ENCODE results near the gene C11orf21.

DNA sequence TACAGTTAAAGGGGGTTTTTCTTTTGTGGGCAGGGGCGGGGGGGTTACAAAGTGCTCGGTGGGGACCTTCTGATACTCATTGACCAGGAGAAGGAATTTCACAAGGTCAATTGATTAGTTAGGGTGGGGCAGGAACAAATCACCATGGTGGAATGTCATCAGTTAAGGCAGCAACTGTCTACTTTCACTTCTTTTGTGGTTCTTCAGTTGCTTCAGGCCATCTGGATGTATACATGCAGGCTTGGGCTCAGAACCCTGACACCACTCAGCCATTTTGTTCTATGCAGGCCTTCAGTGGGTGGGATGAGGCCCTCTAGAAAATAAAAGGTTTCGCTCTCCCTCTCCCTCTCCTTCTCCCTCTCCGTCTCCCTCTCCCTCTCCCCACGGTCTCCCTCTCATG is 29.7 kb upstream of the C11orf21 start:
- TF ChIP-seq, protein P1, sequence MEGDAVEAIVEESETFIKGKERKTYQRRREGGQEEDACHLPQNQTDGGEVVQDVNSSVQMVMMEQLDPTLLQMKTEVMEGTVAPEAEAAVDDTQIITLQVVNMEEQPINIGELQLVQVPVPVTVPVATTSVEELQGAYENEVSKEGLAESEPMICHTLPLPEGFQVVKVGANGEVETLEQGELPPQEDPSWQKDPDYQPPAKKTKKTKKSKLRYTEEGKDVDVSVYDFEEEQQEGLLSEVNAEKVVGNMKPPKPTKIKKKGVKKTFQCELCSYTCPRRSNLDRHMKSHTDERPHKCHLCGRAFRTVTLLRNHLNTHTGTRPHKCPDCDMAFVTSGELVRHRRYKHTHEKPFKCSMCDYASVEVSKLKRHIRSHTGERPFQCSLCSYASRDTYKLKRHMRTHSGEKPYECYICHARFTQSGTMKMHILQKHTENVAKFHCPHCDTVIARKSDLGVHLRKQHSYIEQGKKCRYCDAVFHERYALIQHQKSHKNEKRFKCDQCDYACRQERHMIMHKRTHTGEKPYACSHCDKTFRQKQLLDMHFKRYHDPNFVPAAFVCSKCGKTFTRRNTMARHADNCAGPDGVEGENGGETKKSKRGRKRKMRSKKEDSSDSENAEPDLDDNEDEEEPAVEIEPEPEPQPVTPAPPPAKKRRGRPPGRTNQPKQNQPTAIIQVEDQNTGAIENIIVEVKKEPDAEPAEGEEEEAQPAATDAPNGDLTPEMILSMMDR (conservative IDR thresholded peaks at IDR 0.05 in 1 of 2, IDR thresholded peaks at IDR 0.05 in 1 of 2; ENCODE audit: low read depth in 1 of 2, low read length in 2 of 2): no peak
- no peak for TF ChIP-seq EZH2 (IDR thresholded peaks at IDR 0.05; ENCODE audit: low read length, missing control alignments)
